Peyer's patch (tissue), 4 donors: ENCODE data around the gene TMEM165. TPM values are rescaled to one million over a fixed set of nuclear protein-coding genes. Genes with fewer than 3 reads are reported as not detected.
A peak's percentile ranks its signal among the peaks of the same experiment; 100 is the strongest.

Experiments
- DNase-seq, 3 donors: peaks; one replicate each; pipeline ENCODE4 v3.0.0-alpha.2; 2017 to 2019
- H3K27ac ChIP-seq, 4 donors: fragments of 200-600 bp; sonication (generic); one replicate each; pipeline ENCODE4 v1.5.1; 2016 to 2019
- H3K27me3 ChIP-seq, 2 donors: fragments of 200-600 bp; sonication (generic); one replicate each; pipeline ENCODE4 v1.5.1; 2019
- H3K36me3 ChIP-seq, 3 donors: fragments of 200-600 bp; sonication (generic); one replicate each; pipeline ENCODE4 v1.5.1; 2016 to 2019
- H3K4me1 ChIP-seq, 4 donors: fragments of 200-600 bp; sonication (generic); one replicate each; pipeline ENCODE4 v1.5.1; 2016 to 2019
- H3K4me3 ChIP-seq, 4 donors: fragments of 200-600 bp; sonication (generic); 1 replicate in 3 of 4; 2 replicates in 1 of 4; pipeline ENCODE4 v1.5.1; 2016 to 2019; ENCODE audit warnings: mild to moderate bottlenecking in 1 of 4
- H3K9me3 ChIP-seq, 4 donors: fragments of 200-600 bp; sonication (generic); one replicate each; pipeline ENCODE4 v1.5.1; 2016 to 2019; ENCODE audit warnings: mild to moderate bottlenecking in 1 of 4
- CTCF ChIP-seq, 6 experiments: fragments of 450-650 bp in 4 of 6; fragments of 200-600 bp in 2 of 6; sonication (generic) in 1 of 6; IDR thresholded peaks; one replicate each; pipeline ENCODE4 v1.5.1; 2017 to 2019; ENCODE audit warnings: antibody characterized with exemption in 6 of 6, mild to moderate bottlenecking in 3 of 6, moderate library complexity in 1 of 6
- POLR2A ChIP-seq, 2 donors: fragments of 450-650 bp; IDR thresholded peaks; one replicate each; pipeline ENCODE4 v1.5.1; 2017; ENCODE audit warnings: antibody characterized with exemption in 2 of 2, mild to moderate bottlenecking in 2 of 2, moderate library complexity in 2 of 2
- total RNA-seq, 4 donors: library from RNA; depleted of rRNA; stranded (reverse); fragments of >200 nt; gene quantifications; one replicate each; pipeline ENCODE4 v1.1.0, GENCODE V29; 2016

TMEM165 gene
- total RNA-seq, 4 donors from 2014 or later: 78.2 to 105 (median 91.4) TPM

GRCh38 chr4:55396308-55397125 lies 760 bp downstream of the TMEM165 start:
- no peaks in the 10 kb centered on the region for H3K27me3 ChIP-seq
- TF ChIP-seq CTCF (IDR thresholded peaks at IDR 0.05): no peak
- peaks cover 0 to 37% (median 12%) of the 10 kb centered on the region in 4 donors for H3K4me1 ChIP-seq

GRCh38 chr4:55397126-55397436 lies 1.3 kb downstream of the TMEM165 start:
- Histone ChIP-seq H3K27ac (peak overlapping the region; percentile 96 to 100 (median 98)), H3K36me3 (peaks cover 0 to 6% (median 0%) of the 10 kb centered on the region in 3 donors), H3K4me3 (peak overlapping the region; percentile 77 to 91 (median 84)), H3K27me3 (no peaks in the 10 kb centered on the region), H3K4me1 (peaks cover 0 to 37% (median 12%) of the 10 kb centered on the region in 4 donors), H3K9me3 (no peaks in the 10 kb centered on the region)
- TF ChIP-seq POLR2A (IDR thresholded peaks at IDR 0.05) (no peak), CTCF (IDR thresholded peaks at IDR 0.05) (no peak)
- DNase-seq: no peak

More at GRCh38 chr4:55396308-55397125, 760 bp downstream of the TMEM165 start:
- Histone ChIP-seq H3K36me3 (peaks cover 0 to 3% (median 0%) of the 10 kb centered on the region in 3 donors), H3K27ac (peak overlapping the region; percentile 96 to 100 (median 98)), H3K9me3 (no peaks in the 10 kb centered on the region), H3K4me3 (peak overlapping the region; percentile 77 to 91 (median 84))
- peak; percentile 29 to 72 (median 65) for DNase-seq

GRCh38 chr4:55397520-55398321 lies 2.0 kb downstream of the TMEM165 start:
- peaks cover 0 to 37% (median 12%) of the 10 kb centered on the region in 4 donors for H3K4me1 ChIP-seq
- no peak for DNase-seq
- H3K4me3 ChIP-seq: peak overlapping the region; percentile 24 to 91 (median 82)
- H3K9me3 ChIP-seq: no peaks in the 10 kb centered on the region
- H3K36me3 ChIP-seq: peaks cover 0 to 6% (median 0%) of the 10 kb centered on the region in 3 donors
- H3K27ac ChIP-seq: peak overlapping the region; percentile 32 to 100 (median 97)
- no peaks in the 10 kb centered on the region for H3K27me3 ChIP-seq
- TF ChIP-seq CTCF (IDR thresholded peaks at IDR 0.05) (no peak), POLR2A (IDR thresholded peaks at IDR 0.05) (no peak)

- Histone ChIP-seq H3K27me3 (no peaks in the 10 kb centered on the region), H3K9me3 (no peaks in the 10 kb centered on the region), H3K4me1 (peaks cover 0 to 37% (median 12%) of the 10 kb centered on the region in 4 donors), H3K27ac (peak overlapping the region; percentile 32 to 100 (median 97)), H3K4me3 (peak overlapping the region in 2 of 4 donors; percentile 77 to 91), H3K36me3 (peaks cover 0 to 9% (median 0%) of the 10 kb centered on the region in 3 donors)
- DNase-seq: no peak
- TF ChIP-seq CTCF (IDR thresholded peaks at IDR 0.05) (no peak), POLR2A (IDR thresholded peaks at IDR 0.05) (no peak)
Measured at GRCh38 chr4:55398461-55398860, 2.7 kb downstream of the TMEM165 start.

GRCh38 chr4:55398966-55399365 lies 3.2 kb downstream of the TMEM165 start:
- no peak for DNase-seq
- Histone ChIP-seq H3K36me3 (peaks cover 0 to 11% (median 0%) of the 10 kb centered on the region in 3 donors), H3K9me3 (no peaks in the 10 kb centered on the region), H3K4me1 (peaks cover 0 to 37% (median 12%) of the 10 kb centered on the region in 4 donors), H3K27me3 (no peaks in the 10 kb centered on the region), H3K27ac (peak overlapping the region in 1 of 4 donors; percentile 100), H3K4me3 (peak overlapping the region in 1 of 4 donors; percentile 77)
- TF ChIP-seq POLR2A (IDR thresholded peaks at IDR 0.05) (no peak), CTCF (IDR thresholded peaks at IDR 0.05) (no peak)
